Measurements from ENCODE around the gene GLB1L2.

GLB1L2 gene

DNA sequence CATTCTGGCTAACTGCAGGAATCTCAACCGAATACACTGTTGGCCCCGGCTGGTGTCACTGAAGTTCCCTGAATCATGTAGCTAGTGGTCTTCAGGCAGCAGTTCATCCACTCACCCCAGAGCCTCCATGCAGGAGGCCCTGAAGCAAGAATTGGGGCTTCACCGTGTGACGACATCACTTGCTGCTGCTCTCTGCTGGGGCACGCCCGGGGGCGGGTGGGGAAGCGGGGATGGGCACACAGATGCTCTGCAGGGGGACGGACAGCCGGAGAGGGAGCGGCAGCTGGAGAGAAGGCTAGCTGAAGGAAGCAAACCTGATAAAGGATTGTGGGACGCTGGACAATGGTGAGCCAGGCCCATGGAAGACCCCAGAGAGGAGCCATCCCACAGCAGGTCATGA is 63.2 kb downstream of the GLB1L2 start:
- ChIA-PET CTCF (no interaction called here), POLR2A (no interaction called here)
- no peak for DNase-seq (ENCODE audit: extremely low spot score)
- no peak for TF ChIP-seq ARNT (IDR thresholded peaks at IDR 0.05)
- TF ChIP-seq FOXK2 (IDR thresholded peaks at IDR 0.05): no peak
- no peak for TF ChIP-seq LEF1 (IDR thresholded peaks at IDR 0.05; ENCODE audit: borderline replicate concordance)
- TF ChIP-seq BHLHE40 (IDR thresholded peaks at IDR 0.05; ENCODE audit: borderline replicate concordance): no peak
- no peak for TF ChIP-seq NFRKB (IDR thresholded peaks at IDR 0.05)
- TF ChIP-seq SUZ12 (IDR thresholded peaks at IDR 0.05): no peak
- no peak for TF ChIP-seq TARDBP (IDR thresholded peaks at IDR 0.05)
- no peak for TF ChIP-seq CTBP1 (IDR thresholded peaks at IDR 0.05; ENCODE audit: borderline replicate concordance)
- no peak for TF ChIP-seq ZNF384 (IDR thresholded peaks at IDR 0.05)
- no peak for TF ChIP-seq ELF4 (IDR thresholded peaks at IDR 0.05)
- no peak for TF ChIP-seq PKNOX1 (IDR thresholded peaks at IDR 0.05)
- no peak for TF ChIP-seq L3MBTL2 (conservative IDR thresholded peaks at IDR 0.05)
- no peak for TF ChIP-seq FOXA1 (IDR thresholded peaks at IDR 0.05)
- TF ChIP-seq FOXM1 (IDR thresholded peaks at IDR 0.05; ENCODE audit: borderline replicate concordance): no peak

GRCh38 chr11:134397304-134398078 is 65.7 kb downstream of the GLB1L2 start:
- ChIA-PET POLR2A (no interaction called here), CTCF (no interaction called here)
- TF ChIP-seq L3MBTL2 (conservative IDR thresholded peaks at IDR 0.05) (no peak), FOXA1 (IDR thresholded peaks at IDR 0.05) (no peak), ARNT (IDR thresholded peaks at IDR 0.05) (no peak), CTBP1 (IDR thresholded peaks at IDR 0.05; ENCODE audit: borderline replicate concordance) (no peak), SP1 (IDR thresholded peaks at IDR 0.05) (no peak), ZNF384 (IDR thresholded peaks at IDR 0.05) (no peak), HDGF (IDR thresholded peaks at IDR 0.05; ENCODE audit: borderline replicate concordance) (no peak), ELF4 (IDR thresholded peaks at IDR 0.05) (no peak), LEF1 (IDR thresholded peaks at IDR 0.05; ENCODE audit: borderline replicate concordance) (no peak), PKNOX1 (IDR thresholded peaks at IDR 0.05) (no peak), SUZ12 (IDR thresholded peaks at IDR 0.05) (no peak), FOXM1 (IDR thresholded peaks at IDR 0.05; ENCODE audit: borderline replicate concordance) (no peak), TARDBP (IDR thresholded peaks at IDR 0.05) (no peak), FOXK2 (IDR thresholded peaks at IDR 0.05) (no peak), BHLHE40 (IDR thresholded peaks at IDR 0.05; ENCODE audit: borderline replicate concordance) (no peak), NFRKB (IDR thresholded peaks at IDR 0.05) (no peak)
- DNase-seq (ENCODE audit: extremely low spot score): no peak

GRCh38 chr11:134398079-134398444 is 66.3 kb downstream of the GLB1L2 start:
- no peak for TF ChIP-seq FOXK2 (IDR thresholded peaks at IDR 0.05)
- no peak for TF ChIP-seq TARDBP (IDR thresholded peaks at IDR 0.05)
- TF ChIP-seq BHLHE40 (IDR thresholded peaks at IDR 0.05; ENCODE audit: borderline replicate concordance): no peak
- TF ChIP-seq FOXM1 (IDR thresholded peaks at IDR 0.05; ENCODE audit: borderline replicate concordance): no peak
- TF ChIP-seq NFRKB (IDR thresholded peaks at IDR 0.05): no peak
- no peak for TF ChIP-seq SUZ12 (IDR thresholded peaks at IDR 0.05)
- TF ChIP-seq ELF4 (IDR thresholded peaks at IDR 0.05): no peak
- no peak for TF ChIP-seq L3MBTL2 (conservative IDR thresholded peaks at IDR 0.05)
- no peak for TF ChIP-seq LEF1 (IDR thresholded peaks at IDR 0.05; ENCODE audit: borderline replicate concordance)
- TF ChIP-seq ZNF384 (IDR thresholded peaks at IDR 0.05): no peak
- no peak for TF ChIP-seq ARNT (IDR thresholded peaks at IDR 0.05)
- TF ChIP-seq FOXA1 (IDR thresholded peaks at IDR 0.05): no peak
- no peak for TF ChIP-seq HDGF (IDR thresholded peaks at IDR 0.05; ENCODE audit: borderline replicate concordance)
- TF ChIP-seq CTBP1 (IDR thresholded peaks at IDR 0.05; ENCODE audit: borderline replicate concordance): no peak
- CTCF ChIA-PET: no interaction called here
- POLR2A ChIA-PET: no interaction called here
- DNase-seq (ENCODE audit: extremely low spot score): no peak

DNA sequence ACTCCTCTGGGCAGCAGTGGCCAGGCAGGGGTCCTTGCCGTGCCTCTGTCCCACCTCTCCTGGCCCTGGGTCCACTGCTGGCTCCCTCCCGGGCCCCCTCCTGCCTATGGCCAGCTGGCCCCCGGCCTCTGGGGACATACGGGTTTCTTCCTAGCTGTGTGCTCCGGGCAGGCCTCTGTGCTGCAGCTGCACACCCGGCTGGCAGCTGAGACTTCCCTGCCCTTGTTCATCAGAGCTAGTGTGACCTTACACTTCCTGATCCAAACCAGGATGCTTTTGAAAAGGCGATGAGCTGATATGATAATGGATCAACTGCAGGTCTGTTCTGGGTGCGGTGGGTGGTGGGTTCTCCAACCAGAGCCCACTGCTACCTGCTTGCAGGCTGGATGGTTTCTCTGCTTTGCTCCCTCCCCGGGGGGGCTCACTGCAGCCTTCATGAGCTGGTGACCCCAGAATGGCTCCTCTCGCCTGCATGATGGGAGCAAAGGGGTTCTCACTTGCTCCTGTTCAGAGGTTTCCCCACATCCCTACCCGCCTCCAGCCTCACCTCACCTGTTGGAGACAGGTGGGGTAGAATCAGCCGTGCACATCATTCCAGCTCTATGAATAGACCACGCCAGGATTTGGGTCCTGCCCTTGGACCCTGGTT is 67.0 kb downstream of the GLB1L2 start:
- ChIA-PET POLR2A (no interaction called here), CTCF (no interaction called here)
- TF ChIP-seq PKNOX1 (IDR thresholded peaks at IDR 0.05) (no peak), BHLHE40 (IDR thresholded peaks at IDR 0.05; ENCODE audit: borderline replicate concordance) (no peak), HDGF (IDR thresholded peaks at IDR 0.05; ENCODE audit: borderline replicate concordance) (no peak), SUZ12 (IDR thresholded peaks at IDR 0.05) (no peak), ZNF384 (IDR thresholded peaks at IDR 0.05) (no peak), TARDBP (IDR thresholded peaks at IDR 0.05) (no peak), CTBP1 (IDR thresholded peaks at IDR 0.05; ENCODE audit: borderline replicate concordance) (no peak)
- DNase-seq (ENCODE audit: extremely low spot score): no peak

DNA sequence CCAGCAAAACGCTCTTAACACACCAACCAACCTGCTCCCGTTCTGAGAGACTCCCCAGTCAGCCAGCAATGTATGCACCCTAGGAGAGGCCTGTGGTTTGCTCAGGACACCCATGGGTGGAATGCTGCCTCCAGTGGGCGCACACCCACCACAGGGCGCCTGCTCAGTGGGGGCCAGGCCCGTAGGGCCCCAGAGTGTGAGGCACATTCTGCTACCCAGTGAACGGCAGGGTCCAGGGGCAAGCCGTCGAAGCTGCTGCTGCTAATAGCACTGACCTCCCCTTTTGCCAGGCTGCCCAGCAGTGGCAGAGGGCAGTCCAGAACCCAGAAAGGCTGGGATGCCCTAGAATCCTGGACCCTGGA is 67.5 kb downstream of the GLB1L2 start:
- TF ChIP-seq ELF4 (IDR thresholded peaks at IDR 0.05) (no peak), SP1 (IDR thresholded peaks at IDR 0.05) (no peak), CTBP1 (IDR thresholded peaks at IDR 0.05; ENCODE audit: borderline replicate concordance) (no peak), BHLHE40 (IDR thresholded peaks at IDR 0.05; ENCODE audit: borderline replicate concordance) (no peak), L3MBTL2 (conservative IDR thresholded peaks at IDR 0.05) (no peak), ZNF384 (IDR thresholded peaks at IDR 0.05) (no peak), FOXM1 (IDR thresholded peaks at IDR 0.05; ENCODE audit: borderline replicate concordance) (no peak), TARDBP (IDR thresholded peaks at IDR 0.05) (no peak)
- ChIA-PET POLR2A (no interaction called here), CTCF (no interaction called here)
- DNase-seq (ENCODE audit: extremely low spot score): no peak

DNA sequence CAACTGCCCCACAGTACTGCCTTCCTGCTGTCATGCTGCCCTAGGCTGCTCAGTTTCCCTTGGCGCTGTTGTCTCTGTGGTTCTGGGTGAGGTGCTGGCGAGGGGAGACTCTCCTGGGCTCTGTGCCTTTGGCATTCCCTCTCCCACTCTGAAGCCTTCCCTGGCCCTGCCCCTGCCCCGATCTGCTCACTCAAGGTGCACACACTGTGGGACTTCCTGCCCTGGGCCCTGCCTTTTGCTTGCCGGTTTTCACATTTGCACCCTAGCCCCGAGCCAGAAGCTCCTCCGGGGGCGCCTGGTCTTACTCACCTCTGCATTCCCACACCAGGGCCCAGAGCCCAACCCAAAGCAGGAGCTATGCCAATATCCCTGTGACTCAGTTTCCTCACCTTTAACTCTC is 68.2 kb downstream of the GLB1L2 start:
- ChIA-PET POLR2A (no interaction called here), CTCF (no interaction called here)
- no peak for DNase-seq (ENCODE audit: extremely low spot score)
- TF ChIP-seq NFRKB (IDR thresholded peaks at IDR 0.05) (no peak), FOXK2 (IDR thresholded peaks at IDR 0.05) (no peak)
